GM23338 (cell line): Measurements from ENCODE around the gene SESN3. TPM values are rescaled to one million over a fixed set of nuclear protein-coding genes. Genes with fewer than 3 reads are reported as not detected.
"Not testable (repeated sequence)": the region's sequence is repeated elsewhere in the genome, so short reads cannot be mapped to it uniquely, and the experiment has no call there.

ENCODE experiments used
- ATAC-seq: fragments of 200-7000 bp; cut with Tn5 transposase; 3 replicates; pipeline ENCODE4 v1.9.1; 2020
- DNase-seq: peaks from one replicate; pipeline ENCODE4 v3.0.0-alpha.2; 2015; ENCODE audit warnings: low spot score
- H2AFZ ChIP-seq: fragments of 200-600 bp; sonication (generic); 2 replicates; pipeline ENCODE4 v1.8.0; 2016; ENCODE audit warnings: antibody characterized with exemption, mild to moderate bottlenecking, moderate library complexity
- H3F3A ChIP-seq: fragments of 200-600 bp; sonication (generic); replicated peaks from 2 replicates; pipeline ENCODE4 v1.8.0; 2017; ENCODE audit warnings: antibody characterized with exemption, mixed run types, low read depth
- H3K27ac ChIP-seq: fragments of 200-600 bp; sonication (generic); 2 replicates; pipeline ENCODE4 v1.6.1; 2016; ENCODE audit warnings: low read depth
- H3K27me3 ChIP-seq: fragments of 200-600 bp; sonication (generic); 2 replicates; pipeline ENCODE4 v1.8.0; 2016; ENCODE audit warnings: mild to moderate bottlenecking, mixed run types, moderate library complexity; ENCODE audit not compliant: insufficient read depth
- H3K36me3 ChIP-seq: fragments of 200-600 bp; sonication (generic); 2 replicates; pipeline ENCODE4 v1.8.0; 2016; ENCODE audit warnings: mild to moderate bottlenecking; ENCODE audit not compliant: insufficient read depth
- H3K4me1 ChIP-seq: fragments of 200-600 bp; sonication (generic); 2 replicates; pipeline ENCODE4 v1.8.0; 2016; ENCODE audit warnings: mild to moderate bottlenecking, moderate library complexity; ENCODE audit not compliant: insufficient read depth
- H3K4me2 ChIP-seq: fragments of 200-600 bp; sonication (generic); 2 replicates; pipeline ENCODE4 v1.7.1; 2017; ENCODE audit warnings: mixed run types
- H3K4me3 ChIP-seq: fragments of 200-600 bp; sonication (generic); 2 replicates; pipeline ENCODE4 v1.6.1; 2016; ENCODE audit warnings: mixed run types
- H3K79me2 ChIP-seq: fragments of 200-600 bp; sonication (generic); replicated peaks from 2 replicates; pipeline ENCODE4 v1.8.0; 2017; ENCODE audit warnings: mild to moderate bottlenecking; ENCODE audit not compliant: insufficient read depth
- H3K9me2 ChIP-seq: fragments of 200-600 bp; sonication (generic); 2 replicates; pipeline ENCODE4 v1.8.0; 2017; ENCODE audit not compliant: insufficient read depth
- H4K20me1 ChIP-seq: fragments of 200-600 bp; sonication (generic); replicated peaks from 2 replicates; pipeline ENCODE4 v1.8.0; 2017; ENCODE audit warnings: mild to moderate bottlenecking; ENCODE audit not compliant: insufficient read depth
- H3K27ac Mint-ChIP-seq: 2 replicates; pipeline ENCODE4 v1.8.0; 2020; ENCODE audit warnings: inconsistent platforms, mild to moderate bottlenecking, moderate library complexity, mixed read lengths
- H3K27me3 Mint-ChIP-seq: 3 replicates; pipeline ENCODE4 v1.8.0; 2022; ENCODE audit warnings: low read depth, mild to moderate bottlenecking, moderate library complexity, mixed read lengths, inconsistent platforms; ENCODE audit not compliant: insufficient read depth, poor library complexity
- H3K36me3 Mint-ChIP-seq: 3 replicates; pipeline ENCODE4 v1.8.0; 2021; ENCODE audit warnings: low read depth, mild to moderate bottlenecking, inconsistent platforms, moderate library complexity, mixed read lengths
- H3K4me1 Mint-ChIP-seq: 3 replicates; pipeline ENCODE4 v1.8.0; 2020; ENCODE audit warnings: mild to moderate bottlenecking, inconsistent platforms, mixed read lengths
- H3K4me3 Mint-ChIP-seq: 3 replicates; pipeline ENCODE4 v1.8.0; 2021; ENCODE audit warnings: moderate library complexity, mild to moderate bottlenecking, inconsistent platforms, mixed read lengths
- H3K9me3 Mint-ChIP-seq: 3 replicates; pipeline ENCODE4 v1.8.0; 2020; ENCODE audit warnings: moderate library complexity, mild to moderate bottlenecking, inconsistent platforms, mixed read lengths
- CREB1 ChIP-seq: fragments of 250-450 bp; sonication (Bioruptor Pico); IDR thresholded peaks from 2 replicates; pipeline ENCODE4 v1.5.0; 2020; ENCODE audit warnings: low read depth, mild to moderate bottlenecking, moderate library complexity
- CTCF ChIP-seq, 2 experiments: fragments of 200-600 bp in 1 of 2; sonication (generic) in 1 of 2; conservative IDR thresholded peaks; 2 replicates each; pipeline versions ENCODE4 v1.5.1 to v1.6.1; 2016 to 2017; ENCODE audit warnings: antibody characterized with exemption in 2 of 2, low read depth in 2 of 2, mild to moderate bottlenecking in 2 of 2, moderate library complexity in 1 of 2
- EZH2 ChIP-seq: fragments of 200-600 bp; sonication (generic); IDR thresholded peaks from one replicate; pipeline ENCODE4 v1.8.0; 2017; ENCODE audit warnings: antibody characterized with exemption, mild to moderate bottlenecking, low read depth; ENCODE audit not compliant: unreplicated experiment
- EZH2phosphoT487 ChIP-seq: fragments of 200-600 bp; sonication (generic); IDR thresholded peaks from one replicate; pipeline ENCODE4 v1.8.1; 2018; ENCODE audit warnings: antibody characterized with exemption; ENCODE audit not compliant: unreplicated experiment
- JUNB ChIP-seq: IDR thresholded peaks from one replicate; pipeline ENCODE4 v1.6.1; 2016; ENCODE audit warnings: antibody characterized with exemption; ENCODE audit not compliant: unreplicated experiment
- NANOG ChIP-seq: IDR thresholded peaks from 2 replicates; pipeline ENCODE4 v1.6.1; 2016; ENCODE audit warnings: antibody characterized with exemption, borderline replicate concordance
- POLR2AphosphoS5 ChIP-seq: IDR thresholded peaks from 2 replicates; pipeline ENCODE4 v1.6.1; 2016; ENCODE audit warnings: antibody characterized with exemption, low read depth
- STAT1 ChIP-seq: IDR thresholded peaks from one replicate; pipeline ENCODE4 v1.6.1; 2016; ENCODE audit warnings: antibody characterized with exemption; ENCODE audit not compliant: unreplicated experiment
- ZNF114 ChIP-seq: fragments of 250-450 bp; sonication (Bioruptor Pico); IDR thresholded peaks from 2 replicates; pipeline ENCODE4 v1.5.0; 2020; ENCODE audit warnings: mild to moderate bottlenecking, moderate library complexity
- ZNF331 ChIP-seq: fragments of 250-450 bp; sonication (Bioruptor Pico); IDR thresholded peaks from 2 replicates; pipeline ENCODE4 v1.5.0; 2020; ENCODE audit warnings: low read depth, mild to moderate bottlenecking, moderate library complexity
- polyA plus RNA-seq: library from polyadenylated mRNA; unstranded; fragments of >200 nt; fragmentation: Nextera tagmentation; extraction: Ambion mirVana; gene quantifications from 2 replicates; pipeline ENCODE4 v1.2.1, GENCODE V29; 2016
- total RNA-seq: library from RNA; depleted of rRNA; stranded (reverse); fragments of >200 nt; shearing (Covaris generic); gene quantifications from 2 replicates; pipeline ENCODE4 v1.2.3, GENCODE V29; 2014
- TF ChIP-seq, protein P1 (sequence below): IDR thresholded peaks from one replicate; pipeline ENCODE4 v1.6.1; 2018; ENCODE audit warnings: antibody characterized with exemption; ENCODE audit not compliant: unreplicated experiment
- TF ChIP-seq, protein P2 (sequence below): IDR thresholded peaks from 2 replicates; pipeline ENCODE4 v1.6.1; 2016; ENCODE audit warnings: antibody characterized with exemption

SESN3 gene
- total and polyA plus RNA-seq, 2 experiments from 2014 or later, result 5.5 to 30.5 TPM

DNA sequence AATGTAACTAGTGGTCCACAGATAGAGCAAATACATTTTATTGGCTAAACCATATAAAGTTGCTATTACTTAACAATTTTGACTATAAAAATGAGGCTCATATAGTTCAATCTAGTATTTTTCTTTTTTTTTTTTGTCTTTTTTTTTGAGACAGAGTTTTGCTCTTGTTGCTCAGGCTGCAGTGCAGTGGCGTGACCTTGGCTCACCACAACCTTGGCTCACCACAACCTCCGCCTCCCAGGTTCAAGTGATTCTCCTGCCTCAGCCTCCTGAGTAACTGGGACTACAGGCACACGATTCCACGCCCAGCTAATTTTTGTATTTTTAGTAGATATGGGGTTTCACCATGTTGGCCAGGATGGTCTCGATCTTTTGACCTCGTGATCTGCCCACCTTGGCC is 3.9 kb downstream of the SESN3 start:
- H3K4me1 Mint-ChIP-seq, result peaks cover 28% of the 10 kb centered on the region
- H3F3A ChIP-seq, H3K36me3 ChIP-seq, ATAC-seq, H4K20me1 ChIP-seq, H3K4me3 ChIP-seq, DNase-seq, H3K9me3 Mint-ChIP-seq, H3K4me2 ChIP-seq, H3K4me3 Mint-ChIP-seq, H3K27me3 Mint-ChIP-seq, H2AFZ ChIP-seq, H3K36me3 Mint-ChIP-seq, H3K27me3 ChIP-seq, H3K9me2 ChIP-seq, H3K27ac Mint-ChIP-seq, H3K27ac ChIP-seq: not testable (repeated sequence)
- Histone ChIP-seq H3K4me1 (peaks cover 13% of the 10 kb centered on the region), H3K79me2 (peaks cover 60% of the 10 kb centered on the region)

GRCh38 chr11:95222817-95223216 is 8.2 kb downstream of the SESN3 start:
- Histone ChIP-seq H3F3A (no peaks in the 10 kb centered on the region), H3K4me3 (no peak overlapping the region), H3K9me2 (no peaks in the 10 kb centered on the region), H3K27me3 (no peaks in the 10 kb centered on the region), H2AFZ (no peak overlapping the region), H4K20me1 (no peaks in the 10 kb centered on the region), H3K79me2 (peaks cover 72% of the 10 kb centered on the region), H3K27ac (no peak overlapping the region), H3K4me1 (0 out of 2 replicates have a peak, but pooled peaks cover 6% of the 10 kb centered on the region), H3K36me3 (no peaks in the 10 kb centered on the region), H3K4me2 (no peak overlapping the region)
- DNase-seq, result no peak
- Mint-ChIP-seq H3K9me3 (no peaks in the 10 kb centered on the region), H3K36me3 (no peaks in the 10 kb centered on the region; the same call in 2 of the 3 replicates), H3K27ac (no peak overlapping the region), H3K4me1 (peaks cover 18% of the 10 kb centered on the region), H3K4me3 (no peak overlapping the region), H3K27me3 (no peaks in the 10 kb centered on the region)
- no peak for ATAC-seq
- no peak for TF ChIP-seq CTCF (conservative IDR thresholded peaks at IDR 0.05; ENCODE audit: low read depth in 2 of 2)
- TF ChIP-seq CREB1, result no peak
- TF ChIP-seq ZNF114, result no peak
- no peak for TF ChIP-seq EZH2
- no peak for TF ChIP-seq NANOG
- TF ChIP-seq JUNB, result no peak
- TF ChIP-seq, protein P1, sequence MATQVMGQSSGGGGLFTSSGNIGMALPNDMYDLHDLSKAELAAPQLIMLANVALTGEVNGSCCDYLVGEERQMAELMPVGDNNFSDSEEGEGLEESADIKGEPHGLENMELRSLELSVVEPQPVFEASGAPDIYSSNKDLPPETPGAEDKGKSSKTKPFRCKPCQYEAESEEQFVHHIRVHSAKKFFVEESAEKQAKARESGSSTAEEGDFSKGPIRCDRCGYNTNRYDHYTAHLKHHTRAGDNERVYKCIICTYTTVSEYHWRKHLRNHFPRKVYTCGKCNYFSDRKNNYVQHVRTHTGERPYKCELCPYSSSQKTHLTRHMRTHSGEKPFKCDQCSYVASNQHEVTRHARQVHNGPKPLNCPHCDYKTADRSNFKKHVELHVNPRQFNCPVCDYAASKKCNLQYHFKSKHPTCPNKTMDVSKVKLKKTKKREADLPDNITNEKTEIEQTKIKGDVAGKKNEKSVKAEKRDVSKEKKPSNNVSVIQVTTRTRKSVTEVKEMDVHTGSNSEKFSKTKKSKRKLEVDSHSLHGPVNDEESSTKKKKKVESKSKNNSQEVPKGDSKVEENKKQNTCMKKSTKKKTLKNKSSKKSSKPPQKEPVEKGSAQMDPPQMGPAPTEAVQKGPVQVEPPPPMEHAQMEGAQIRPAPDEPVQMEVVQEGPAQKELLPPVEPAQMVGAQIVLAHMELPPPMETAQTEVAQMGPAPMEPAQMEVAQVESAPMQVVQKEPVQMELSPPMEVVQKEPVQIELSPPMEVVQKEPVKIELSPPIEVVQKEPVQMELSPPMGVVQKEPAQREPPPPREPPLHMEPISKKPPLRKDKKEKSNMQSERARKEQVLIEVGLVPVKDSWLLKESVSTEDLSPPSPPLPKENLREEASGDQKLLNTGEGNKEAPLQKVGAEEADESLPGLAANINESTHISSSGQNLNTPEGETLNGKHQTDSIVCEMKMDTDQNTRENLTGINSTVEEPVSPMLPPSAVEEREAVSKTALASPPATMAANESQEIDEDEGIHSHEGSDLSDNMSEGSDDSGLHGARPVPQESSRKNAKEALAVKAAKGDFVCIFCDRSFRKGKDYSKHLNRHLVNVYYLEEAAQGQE, result no peak
- TF ChIP-seq STAT1, result no peak
- TF ChIP-seq ZNF331 (CRISPR knock-in tag), result no peak
- no peak for TF ChIP-seq EZH2phosphoT487
- TF ChIP-seq, protein P2, sequence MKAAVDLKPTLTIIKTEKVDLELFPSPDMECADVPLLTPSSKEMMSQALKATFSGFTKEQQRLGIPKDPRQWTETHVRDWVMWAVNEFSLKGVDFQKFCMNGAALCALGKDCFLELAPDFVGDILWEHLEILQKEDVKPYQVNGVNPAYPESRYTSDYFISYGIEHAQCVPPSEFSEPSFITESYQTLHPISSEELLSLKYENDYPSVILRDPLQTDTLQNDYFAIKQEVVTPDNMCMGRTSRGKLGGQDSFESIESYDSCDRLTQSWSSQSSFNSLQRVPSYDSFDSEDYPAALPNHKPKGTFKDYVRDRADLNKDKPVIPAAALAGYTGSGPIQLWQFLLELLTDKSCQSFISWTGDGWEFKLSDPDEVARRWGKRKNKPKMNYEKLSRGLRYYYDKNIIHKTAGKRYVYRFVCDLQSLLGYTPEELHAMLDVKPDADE, result no peak
- no peak for TF ChIP-seq POLR2AphosphoS5
